Measurements from ENCODE around the gene ROS1. TPM values are rescaled to one million over a fixed set of nuclear protein-coding genes. Genes with fewer than 3 reads are reported as not detected.

ROS1 gene
- polyA plus RNA-seq, 3 donors = not detected

- H3K27me3 Mint-ChIP-seq (ENCODE audit: low read depth in 3 of 3) = peaks cover 15 to 28% (median 21%) of the 10 kb centered on the region in 3 donors
- Histone ChIP-seq H3K36me3 (replicated peaks in 1 of 2; ENCODE audit: control insufficient read depth in 1 of 2, insufficient read depth in 2 of 2, low read length in 2 of 2) (no peaks in the 10 kb centered on the region), H3K4me1 (ENCODE audit: control insufficient read depth in 1 of 2, insufficient read depth in 2 of 2, low read length in 2 of 2) (peaks cover 8% of the 10 kb centered on the region in 2 donors), H3K4me3 (replicated peaks in 1 of 3; ENCODE audit: low read depth in 2 of 3, low read length in 3 of 3) (no peak overlapping the region), H3K79me2 (ENCODE audit: insufficient read depth, low read length) (no peaks in the 10 kb centered on the region), H3K27ac (ENCODE audit: low read depth in 1 of 2, low read length in 2 of 2) (no peak overlapping the region), H3K9ac (ENCODE audit: insufficient read depth, low read length, poor library complexity, severe bottlenecking) (no peak overlapping the region), H4K20me1 (ENCODE audit: insufficient read depth, low read length) (no peaks in the 10 kb centered on the region), H3K27me3 (ENCODE audit: control insufficient read depth in 2 of 2, insufficient read depth in 2 of 2, low read length in 2 of 2) (peaks cover 5% of the 10 kb centered on the region in 2 donors), H3K4me2 (replicated peaks; ENCODE audit: extremely low read depth, low read length, poor library complexity, severe bottlenecking) (no peak overlapping the region), H3K9me3 (replicated peaks in 1 of 2; ENCODE audit: control insufficient read depth in 1 of 2, insufficient read depth in 1 of 2, low read length in 2 of 2) (no peaks in the 10 kb centered on the region), H2AFZ (ENCODE audit: insufficient read depth, low read depth, low read length, poor library complexity, severe bottlenecking) (no peak overlapping the region)
- no peak overlapping the region for H3K4me3 Mint-ChIP-seq
- intact Hi-C loops (cut with micrococcal nuclease) = loop anchor here (2.0 to 10.0 kb wide), 3 partner anchors 108 to 1135 kb away; no protein-coding TSS in a partner anchor
- H3K9me3 Mint-ChIP-seq = peaks cover 0 to 2% (median 0%) of the 10 kb centered on the region in 7 donors
- no CpG with 5 or more reads among the region's 10 CpGs for WGBS (ENCODE audit: insufficient coverage)
- TF ChIP-seq CTCF (IDR thresholded peaks at IDR 0.05) = peak; percentile 79
- no peaks in the 10 kb centered on the region for H3K36me3 Mint-ChIP-seq
- no peak overlapping the region for H3K27ac Mint-ChIP-seq
- peak; percentile 33 to 52 (median 50) for DNase-seq
- peaks cover 12% of the 10 kb centered on the region for H3K4me1 Mint-ChIP-seq
These were observed 24.1 kb upstream of the ROS1 start for GRCh38 chr6:117449549-117450439.

GRCh38 chr6:117448732-117449485 lies 23.2 kb upstream of the ROS1 start:
- intact Hi-C loops (cut with micrococcal nuclease) = loop anchor here (5.0 to 10.0 kb wide), 2 partner anchors 108 to 1136 kb away; no protein-coding TSS in a partner anchor
- Histone ChIP-seq H3K27me3 (ENCODE audit: control insufficient read depth in 2 of 2, insufficient read depth in 2 of 2, low read length in 2 of 2) (peaks cover 5% of the 10 kb centered on the region in 2 donors), H2AFZ (ENCODE audit: insufficient read depth, low read depth, low read length, poor library complexity, severe bottlenecking) (no peak overlapping the region), H3K9ac (ENCODE audit: insufficient read depth, low read length, poor library complexity, severe bottlenecking) (no peak overlapping the region), H3K9me3 (replicated peaks in 1 of 2; ENCODE audit: control insufficient read depth in 1 of 2, insufficient read depth in 1 of 2, low read length in 2 of 2) (no peaks in the 10 kb centered on the region), H3K4me1 (ENCODE audit: control insufficient read depth in 1 of 2, insufficient read depth in 2 of 2, low read length in 2 of 2) (peaks cover 8% of the 10 kb centered on the region in 2 donors), H3K36me3 (replicated peaks in 1 of 2; ENCODE audit: control insufficient read depth in 1 of 2, insufficient read depth in 2 of 2, low read length in 2 of 2) (no peaks in the 10 kb centered on the region), H3K79me2 (ENCODE audit: insufficient read depth, low read length) (no peaks in the 10 kb centered on the region), H4K20me1 (ENCODE audit: insufficient read depth, low read length) (no peaks in the 10 kb centered on the region), H3K4me2 (replicated peaks; ENCODE audit: extremely low read depth, low read length, poor library complexity, severe bottlenecking) (no peak overlapping the region), H3K27ac (ENCODE audit: low read depth in 1 of 2, low read length in 2 of 2) (no peak overlapping the region), H3K4me3 (replicated peaks in 1 of 3; ENCODE audit: low read depth in 2 of 3, low read length in 3 of 3) (no peak overlapping the region)
- no peak for TF ChIP-seq CTCF (IDR thresholded peaks at IDR 0.05)
- Mint-ChIP-seq H3K4me1 (peaks cover 12% of the 10 kb centered on the region), H3K9me3 (peaks cover 0 to 2% (median 0%) of the 10 kb centered on the region in 7 donors), H3K36me3 (no peaks in the 10 kb centered on the region), H3K27me3 (ENCODE audit: low read depth in 3 of 3) (peaks cover 15 to 28% (median 19%) of the 10 kb centered on the region in 3 donors), H3K27ac (no peak overlapping the region), H3K4me3 (no peak overlapping the region)
- WGBS (ENCODE audit: insufficient coverage) = no CpG with 5 or more reads among the region's 6 CpGs
- DNase-seq = no peak

Data from CD14-positive monocyte (primary cell).